Endothelial cell of umbilical vein (primary cell): ENCODE data around the gene RNF217. TPM values are rescaled to one million over a fixed set of nuclear protein-coding genes. Genes with fewer than 3 reads are reported as not detected.

Experiments used
- BruUV-seq: library from RNA; stranded (reverse); fragments of 400-500 nt; replicated peaks from 2 replicates; lab custom pipeline; 2021; lab: Mats Ljungman, UMichigan
- CTCF ChIA-PET: fragments of 300-600, 350-600 bp; sonication (Branson Sonifier 250); formaldehyde crosslinking; loops from one replicate; lab custom pipeline; 2021; ENCODE audit warnings: antibody characterized with exemption, inconsistent platforms; lab: Charles Lee
- POLR2A ChIA-PET: fragments of 300-600, 350-600 bp; sonication (Branson Sonifier 250); formaldehyde crosslinking; loops from one replicate; lab custom pipeline; 2021; ENCODE audit warnings: antibody characterized with exemption, inconsistent platforms; lab: Charles Lee
- DNase-seq: peaks from one replicate; pipeline ENCODE4 v3.0.0-alpha.2; 2011; ENCODE audit warnings: low read depth, low spot score
- FAIRE-seq: peaks from 2 replicates; lab custom pipeline; 2011; peaks lifted over from hg19 to GRCh38; lab: Jason Lieb, UNC
- H2AFZ ChIP-seq: 2 replicates; pipeline ENCODE4 v1.6.0; 2012; ENCODE audit warnings: low read depth, low read length, control low read depth, inconsistent platforms
- H3K27ac ChIP-seq: 2 replicates; pipeline ENCODE4 v1.5.1; 2011; ENCODE audit warnings: low read depth, mild to moderate bottlenecking, control low read depth, low read length, moderate library complexity; ENCODE audit not compliant: insufficient read depth
- H3K27me3 ChIP-seq, 2 experiments: 2 replicates each; pipeline versions ENCODE4 v1.6.0 to v1.6.1; 2011; ENCODE audit warnings: low read length in 2 of 2, mixed read lengths in 1 of 2; ENCODE audit not compliant: control insufficient read depth in 2 of 2, insufficient read depth in 2 of 2
- H3K36me3 ChIP-seq, 2 experiments: 2 replicates in 1 of 2; 3 replicates in 1 of 2; pipeline ENCODE4 v1.5.1; 2011; ENCODE audit warnings: low read length in 2 of 2, mild to moderate bottlenecking in 1 of 2, moderate library complexity in 1 of 2; ENCODE audit not compliant: control insufficient read depth in 2 of 2, insufficient read depth in 2 of 2; ENCODE audit errors: extremely low read depth in 1 of 2
- H3K4me1 ChIP-seq: 3 replicates; pipeline ENCODE4 v1.5.1; 2011; ENCODE audit warnings: mild to moderate bottlenecking, low read length; ENCODE audit not compliant: control insufficient read depth, insufficient read depth; ENCODE audit errors: extremely low read depth
- H3K4me2 ChIP-seq: 2 replicates; pipeline ENCODE4 v1.6.1; 2011; ENCODE audit warnings: low read length, control low read depth, mixed read lengths; ENCODE audit not compliant: insufficient read depth
- H3K4me3 ChIP-seq, 3 experiments: fragments of 200-600 bp in 1 of 3; sonication (generic), shearing (Covaris generic) in 1 of 3; replicated peaks in 1 of 3; 2 replicates each; pipeline ENCODE4 v1.5.1; 2011 to 2016; ENCODE audit warnings: control low read depth in 3 of 3, low read length in 3 of 3, mild to moderate bottlenecking in 2 of 3, inconsistent platforms in 1 of 3, low read depth in 1 of 3, moderate library complexity in 1 of 3; ENCODE audit not compliant: insufficient read depth in 1 of 3
- H3K79me2 ChIP-seq: 2 replicates; pipeline ENCODE4 v1.6.0; 2012; ENCODE audit warnings: low read length, inconsistent platforms; ENCODE audit not compliant: control insufficient read depth, insufficient read depth
- H3K9ac ChIP-seq: replicated peaks from 2 replicates; pipeline ENCODE3; 2011; ENCODE audit warnings: low read length, control low read depth; ENCODE audit not compliant: insufficient read depth; ENCODE audit errors: extremely low read depth
- H3K9me1 ChIP-seq: replicated peaks from 3 replicates; pipeline ENCODE4 v1.6.0; 2011; ENCODE audit warnings: mild to moderate bottlenecking, low read length; ENCODE audit not compliant: control insufficient read depth, insufficient read depth; ENCODE audit errors: extremely low read depth
- H3K9me3 ChIP-seq: replicated peaks from 2 replicates; pipeline ENCODE4 v1.5.1; 2012; ENCODE audit warnings: low read length, inconsistent platforms; ENCODE audit not compliant: control insufficient read depth, insufficient read depth
- H4K20me1 ChIP-seq: replicated peaks from 2 replicates; pipeline ENCODE3; 2011; ENCODE audit warnings: mild to moderate bottlenecking, low read length; ENCODE audit not compliant: control insufficient read depth, insufficient read depth; ENCODE audit errors: extremely low read depth
- CTCF ChIP-seq, 2 donors: IDR thresholded peaks; 1 replicate in 1 of 2; 2 replicates in 1 of 2; pipeline ENCODE4 v1.5.1; 2011; ENCODE audit warnings: low read length in 2 of 2, mild to moderate bottlenecking in 2 of 2, moderate library complexity in 2 of 2, control low read depth in 1 of 2, inconsistent platforms in 1 of 2, low read depth in 1 of 2; ENCODE audit not compliant: insufficient read depth in 1 of 2; ENCODE audit errors: extremely low read depth in 1 of 2
- FOS ChIP-seq: IDR thresholded peaks from 2 replicates; pipeline ENCODE4 v1.6.1; 2011; ENCODE audit warnings: mild to moderate bottlenecking, low read length, moderate library complexity, borderline replicate concordance; ENCODE audit not compliant: insufficient read depth
- GATA2 ChIP-seq: IDR thresholded peaks from 2 replicates; pipeline ENCODE4 v1.7.0; 2011; ENCODE audit warnings: low read depth, mild to moderate bottlenecking, moderate library complexity, mixed read lengths, low read length; ENCODE audit not compliant: insufficient read length, insufficient read depth
- MAX ChIP-seq: IDR thresholded peaks from 2 replicates; pipeline ENCODE4 v1.6.1; 2011; ENCODE audit not compliant: insufficient read depth, insufficient read length
- MYC ChIP-seq: IDR thresholded peaks from one replicate; pipeline ENCODE4 v1.6.1; 2011; ENCODE audit warnings: mild to moderate bottlenecking, low read depth, low read length
- POLR2AphosphoS5 ChIP-seq: IDR thresholded peaks from 2 replicates; pipeline ENCODE4 v1.6.1; 2012; ENCODE audit warnings: low read depth, mild to moderate bottlenecking, control low read depth, low read length, moderate library complexity; ENCODE audit not compliant: insufficient read depth
- dilution Hi-C: fragments of 300-500 bp; cut with MboI; formaldehyde crosslinking; loops from one replicate; pipeline ENCODE4 v1.15.0; 2019; ENCODE audit warnings: low sequenced_read_pairs; ENCODE audit not compliant: extremely low pct_ligation_motif_present
- intact Hi-C: fragments of 100-400 bp; cut with micrococcal nuclease; formaldehyde crosslinking; loops from one replicate; pipeline ENCODE4 v1.10.0; 2022
- polyA plus RNA-seq, 4 experiments: library from polyadenylated mRNA; depleted of rRNA in 3 of 4; stranded (reverse) in 3 of 4; unstranded in 1 of 4; fragments of >200 nt; gene quantifications; 2 replicates each; pipeline versions ENCODE4 v1.2.1 to v1.2.3, GENCODE V29; 2011 to 2012; ENCODE audit warnings: missing spikeins in 1 of 4
- total RNA-seq: library from RNA; stranded (reverse); gene quantifications from 2 replicates; pipeline ENCODE4 v1.2.3, GENCODE V29; 2021

The RNF217 gene
- total and polyA plus RNA-seq, 2 donors (not counting 3 experiments of a cell fraction or from before 2014, with no cell fraction given) = 8.8 to 32.5 TPM

GRCh38 chr6:125123051-125123450, 160.8 kb downstream of the RNF217 start:
- H3K9ac ChIP-seq = no peak overlapping the region
- no peaks in the 10 kb centered on the region for H3K36me3 ChIP-seq
- no peaks in the 10 kb centered on the region for H4K20me1 ChIP-seq
- H3K9me1 ChIP-seq = no peaks in the 10 kb centered on the region
- no peak overlapping the region for H2AFZ ChIP-seq
- H3K4me1 ChIP-seq = no peaks in the 10 kb centered on the region
- CTCF ChIA-PET = interaction anchor here (1.8 to 5.6 kb wide), 4 partner anchors 9 to 252 kb away, joined by 5 to 28 read pairs (median 12); no protein-coding TSS in a partner anchor
- no peaks in the 10 kb centered on the region for H3K27me3 ChIP-seq
- POLR2A ChIA-PET = no interaction called here
- intact Hi-C loops = no loop called here
- no peak overlapping the region for H3K4me3 ChIP-seq
- H3K27ac ChIP-seq = no peak overlapping the region
- no peaks in the 10 kb centered on the region for H3K79me2 ChIP-seq
- BruUV-seq = no TSS peak
- no peak overlapping the region for H3K4me2 ChIP-seq
- DNase-seq = no peak
- TF ChIP-seq GATA2 = no peak
- no peak for TF ChIP-seq MYC
- TF ChIP-seq MAX = no peak
- TF ChIP-seq CTCF (IDR thresholded peaks at IDR 0.05; ENCODE audit: extremely low read depth in 1 of 2, insufficient read depth in 1 of 2, low read depth in 1 of 2, low read length in 2 of 2) = no peak
- FAIRE-seq = no peak
- dilution Hi-C loops = loop anchor here (25.0 kb wide), 1 partner anchor 261 kb away; no protein-coding TSS in a partner anchor
- no peaks in the 10 kb centered on the region for H3K9me3 ChIP-seq

- intact Hi-C loops (no loop called here), dilution Hi-C loops (loop anchor here (25.0 kb wide), 1 partner anchor 261 kb away; no protein-coding TSS in a partner anchor)
- no peak overlapping the region for H3K4me3 ChIP-seq
- no peak overlapping the region for H3K27ac ChIP-seq
- no TSS peak for BruUV-seq
- H3K4me1 ChIP-seq = no peaks in the 10 kb centered on the region
- POLR2A ChIA-PET = no interaction called here
- H3K9me3 ChIP-seq = no peaks in the 10 kb centered on the region
- DNase-seq (no peak), FAIRE-seq (no peak)
- H3K79me2 ChIP-seq = no peaks in the 10 kb centered on the region
- H3K9me1 ChIP-seq = no peaks in the 10 kb centered on the region
- H3K27me3 ChIP-seq = no peaks in the 10 kb centered on the region
- no peaks in the 10 kb centered on the region for H4K20me1 ChIP-seq
- no peak overlapping the region for H3K4me2 ChIP-seq
- TF ChIP-seq MAX (no peak), FOS (no peak), POLR2AphosphoS5 (no peak), MYC (no peak)
- no peaks in the 10 kb centered on the region for H3K36me3 ChIP-seq
- CTCF ChIA-PET = interaction anchor here (1.0 to 2.0 kb wide), 4 partner anchors 9 to 253 kb away, joined by 3 to 14 read pairs (median 7); no protein-coding TSS in a partner anchor
- no peak overlapping the region for H3K9ac ChIP-seq
- H2AFZ ChIP-seq = no peak overlapping the region
These were observed 161.3 kb downstream of the RNF217 start for GRCh38 chr6:125123468-125124048.
